Psoas muscle (tissue), 8 donors: ENCODE results near the gene BRD4. TPM values are rescaled to one million over a fixed set of nuclear protein-coding genes. Genes with fewer than 3 reads are reported as not detected.
"Not testable (repeated sequence)": the region's sequence is repeated elsewhere in the genome, so short reads cannot be mapped to it uniquely, and the experiment has no call there.

Experiments used
- ATAC-seq, 4 donors: fragments of 200-7000 bp; cut with Tn5 transposase; one replicate each; pipeline ENCODE4 v1.9.1; 2020; ENCODE audit warnings: moderate library complexity in 3 of 4, mild to moderate bottlenecking in 2 of 4
- DNase-seq, 2 donors: peaks; one replicate each; pipeline ENCODE4 v3.0.0-alpha.2; 2020
- H3K27ac ChIP-seq: fragments of 200-600 bp; one replicate; pipeline ENCODE4 v1.8.0; 2022
- H3K27me3 ChIP-seq, 3 donors: fragments of 200-600 bp in 1 of 3; one replicate each; pipeline versions ENCODE4 v1.6.1 to v1.8.0; 2013 to 2022; ENCODE audit warnings: low read length in 2 of 3, mild to moderate bottlenecking in 2 of 3, moderate library complexity in 1 of 3; ENCODE audit not compliant: insufficient read depth in 3 of 3
- H3K36me3 ChIP-seq, 2 donors: fragments of 200-600 bp in 1 of 2; one replicate each; pipeline versions ENCODE4 v1.6.1 to v1.8.0; 2013 to 2022; ENCODE audit warnings: low read depth in 1 of 2, mild to moderate bottlenecking in 1 of 2, moderate library complexity in 1 of 2; ENCODE audit not compliant: insufficient read depth in 1 of 2
- H3K4me1 ChIP-seq: fragments of 200-600 bp; one replicate; pipeline ENCODE4 v1.8.0; 2022
- H3K4me3 ChIP-seq: fragments of 200-600 bp; one replicate; pipeline ENCODE4 v1.8.0; 2022; ENCODE audit warnings: mild to moderate bottlenecking
- H3K9me3 ChIP-seq: fragments of 200-600 bp; one replicate; pipeline ENCODE4 v1.8.0; 2022
- WGBS, 3 donors: extraction: QIAGEN DNeasy Blood & Tissue Kit; methylation state at CpG; one replicate each; pipeline versions ENCODE4 v1.1.6 to v1.1.7; 2013; 5-methylcytosine and 5-hydroxymethylcytosine counted together
- intact Hi-C, 2 donors: fragments of 100-400 bp; cut with DNase I; formaldehyde crosslinking; loops; one replicate each; pipeline versions ENCODE4 v1.11.0 to v1.14.2; 2022
- polyA plus RNA-seq, 3 donors: library from polyadenylated mRNA; stranded (reverse); fragments of 200-250 nt; gene quantifications; one replicate each; pipeline ENCODE4 v1.2.3, GENCODE V29; 2013
- total RNA-seq, 4 donors: library from RNA; stranded (reverse); fragmentation: NEBNext Ultra II Directional in 2 of 4; extraction: Animal tissue kit (Norgen Biotek cat#: 25700) in 2 of 4; gene quantifications; one replicate each; pipeline versions ENCODE4 v1.2.1 to v1.2.4, GENCODE V29; 2021 to 2023
- TF ChIP-seq, protein P1 (sequence below): fragments of 200-600 bp; IDR thresholded peaks from one replicate; pipeline ENCODE4 v1.8.0; 2022; ENCODE audit warnings: antibody characterized with exemption
- donor health status: healthy with polysubstance abuse.
- donor health status: DM: no; HTN: no; CAD: no; lungs with moderate emphysema.
- donor health status: Bipolar disorder and iron deficiency.
- donor health status: healthy.
- donor health status: DM: yes; HTN: yes; CAD: no.
- donor health status: DM: no; HTN: no; CAD: no.
- donor health status: DM: no; HTN: no; CAD: no.
- donor health status: DM: yes; HTN: yes; CAD: no.

The BRD4 gene
- total and polyA plus RNA-seq, 7 donors: 42.6 to 120 (median 98.6) TPM

DNA sequence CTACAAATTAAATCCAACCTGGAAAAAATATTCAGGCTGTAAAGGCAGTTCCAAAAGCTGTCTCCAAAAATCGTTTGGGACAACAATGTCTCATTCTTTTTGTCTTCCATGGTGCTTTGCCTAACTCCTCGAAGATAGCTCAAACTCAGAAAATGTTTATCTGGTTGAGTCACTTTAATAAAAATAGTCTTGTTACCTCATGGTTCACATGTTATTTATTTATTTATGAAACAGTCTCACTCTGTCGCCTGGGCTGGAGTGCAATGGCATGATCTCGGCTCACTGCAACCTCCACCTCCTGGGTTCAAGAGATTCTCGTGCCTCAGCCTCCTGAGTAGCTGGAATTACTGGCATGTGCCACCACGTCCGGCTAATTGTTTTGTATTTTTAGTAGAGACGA, 4.9 kb upstream of the BRD4 start:
- Histone ChIP-seq H3K36me3 (no peaks in the 10 kb centered on the region), H3K27me3 (no peaks in the 10 kb centered on the region), H3K4me3 (no peak overlapping the region), H3K4me1 (peaks cover 33% of the 10 kb centered on the region), H3K27ac (peak overlapping the region; percentile 60), H3K9me3 (no peaks in the 10 kb centered on the region)
- DNase-seq (no peak), ATAC-seq (peak; percentile 47 to 75 (median 60))
- TF ChIP-seq, protein P1, sequence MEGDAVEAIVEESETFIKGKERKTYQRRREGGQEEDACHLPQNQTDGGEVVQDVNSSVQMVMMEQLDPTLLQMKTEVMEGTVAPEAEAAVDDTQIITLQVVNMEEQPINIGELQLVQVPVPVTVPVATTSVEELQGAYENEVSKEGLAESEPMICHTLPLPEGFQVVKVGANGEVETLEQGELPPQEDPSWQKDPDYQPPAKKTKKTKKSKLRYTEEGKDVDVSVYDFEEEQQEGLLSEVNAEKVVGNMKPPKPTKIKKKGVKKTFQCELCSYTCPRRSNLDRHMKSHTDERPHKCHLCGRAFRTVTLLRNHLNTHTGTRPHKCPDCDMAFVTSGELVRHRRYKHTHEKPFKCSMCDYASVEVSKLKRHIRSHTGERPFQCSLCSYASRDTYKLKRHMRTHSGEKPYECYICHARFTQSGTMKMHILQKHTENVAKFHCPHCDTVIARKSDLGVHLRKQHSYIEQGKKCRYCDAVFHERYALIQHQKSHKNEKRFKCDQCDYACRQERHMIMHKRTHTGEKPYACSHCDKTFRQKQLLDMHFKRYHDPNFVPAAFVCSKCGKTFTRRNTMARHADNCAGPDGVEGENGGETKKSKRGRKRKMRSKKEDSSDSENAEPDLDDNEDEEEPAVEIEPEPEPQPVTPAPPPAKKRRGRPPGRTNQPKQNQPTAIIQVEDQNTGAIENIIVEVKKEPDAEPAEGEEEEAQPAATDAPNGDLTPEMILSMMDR: no peak
- intact Hi-C loops: no loop called here
- 21 to 45% (median 33%) methylated on average over 8 of the region's 8 CpGs for WGBS, 3 donors

DNA sequence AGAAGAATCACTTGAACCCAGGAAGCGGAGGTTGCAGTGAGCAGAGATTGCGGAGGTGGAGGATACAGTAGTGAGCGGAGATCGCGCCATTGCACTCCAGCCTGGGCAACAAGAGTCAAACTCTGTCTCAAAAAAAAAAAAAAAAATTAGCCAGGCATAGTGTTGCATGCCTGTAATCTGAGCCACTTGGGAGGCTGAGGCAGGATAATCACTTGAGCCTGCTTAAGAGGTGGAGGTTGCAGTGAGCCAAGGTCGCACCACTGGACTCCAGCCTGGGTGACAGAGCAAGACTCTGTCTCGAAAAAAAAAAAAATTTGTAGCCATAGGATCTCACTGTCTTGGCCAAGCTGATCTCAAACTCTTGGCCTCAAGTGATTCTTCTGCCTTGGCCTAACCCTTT, 3.7 kb upstream of the BRD4 start:
- Histone ChIP-seq H3K4me1 (peaks cover 33% of the 10 kb centered on the region), H3K27ac (peak overlapping the region; percentile 60)
- ATAC-seq (peak; percentile 25 to 77 (median 65)), DNase-seq (peak in 1 of 2 donors; percentile 75)
- 25 to 39% (median 34%) methylated on average over 7 of the region's 7 CpGs for WGBS, 3 donors
- H3K27me3 ChIP-seq, H3K9me3 ChIP-seq, H3K36me3 ChIP-seq, intact Hi-C loops, H3K4me3 ChIP-seq: not testable (repeated sequence)

DNA sequence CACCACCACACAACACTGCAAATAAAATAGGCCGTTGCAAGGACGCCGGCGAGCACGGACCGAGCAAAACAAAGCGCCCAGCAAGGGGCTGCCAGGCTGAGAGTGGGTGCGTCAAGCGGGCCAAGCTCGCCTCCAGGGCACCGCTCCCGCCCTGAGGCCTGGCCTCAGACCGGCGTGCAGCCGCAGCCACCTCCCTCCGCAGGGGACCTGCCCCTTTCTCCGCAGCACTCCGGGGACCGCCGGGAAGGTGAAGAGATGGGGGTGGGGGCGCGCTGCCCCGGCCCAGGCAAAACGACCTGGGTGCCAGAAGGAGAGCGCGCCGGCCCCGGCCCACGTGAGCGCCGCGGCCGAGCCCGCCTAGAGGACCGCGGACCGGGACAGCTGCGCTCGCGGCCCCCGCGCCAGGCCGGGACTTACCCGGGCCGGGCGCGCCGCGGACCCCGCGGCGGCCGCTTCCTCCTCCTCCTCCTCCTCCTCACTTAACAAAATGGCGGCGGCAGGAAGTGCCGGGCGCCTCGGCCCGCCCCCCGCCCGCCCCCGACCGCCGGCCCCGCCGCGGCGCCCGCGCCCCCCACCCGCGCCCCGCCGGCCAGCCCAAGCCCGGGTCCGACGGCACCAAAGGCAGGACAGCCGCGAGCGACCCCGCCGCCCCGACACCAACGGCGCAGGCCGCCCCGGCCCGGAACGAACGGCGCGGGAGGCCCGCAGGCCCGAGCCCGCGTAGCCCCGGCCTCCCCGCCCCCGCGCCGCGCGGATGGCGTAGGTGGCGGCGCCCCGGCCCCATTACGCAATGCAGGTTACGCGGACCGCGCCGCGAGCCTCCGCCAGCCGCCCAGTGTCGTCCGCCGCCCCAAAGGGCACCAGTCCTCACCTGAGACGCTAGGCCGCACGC, 674 bp downstream of the BRD4 start:
- WGBS, 3 donors: 0 to 1% (median 0%) methylated on average over 30 to 122 of the region's 122 CpGs
- intact Hi-C loops: loop anchor here in 1 of 2 donors (2.0 kb wide), 1 partner anchor 47 kb away; the partner anchor contains the start of gene AKAP8
- TF ChIP-seq, protein P1: no peak
- H3K27ac ChIP-seq: peak overlapping the region; percentile 91
- DNase-seq: peak; percentile 73 to 82
- H3K9me3 ChIP-seq: no peaks in the 10 kb centered on the region
- no peaks in the 10 kb centered on the region for H3K27me3 ChIP-seq
- H3K4me1 ChIP-seq: peaks cover 72% of the 10 kb centered on the region
- H3K36me3 ChIP-seq: no peaks in the 10 kb centered on the region
- peak; percentile 35 to 68 (median 46) for ATAC-seq
- peak overlapping the region; percentile 85 for H3K4me3 ChIP-seq

DNA sequence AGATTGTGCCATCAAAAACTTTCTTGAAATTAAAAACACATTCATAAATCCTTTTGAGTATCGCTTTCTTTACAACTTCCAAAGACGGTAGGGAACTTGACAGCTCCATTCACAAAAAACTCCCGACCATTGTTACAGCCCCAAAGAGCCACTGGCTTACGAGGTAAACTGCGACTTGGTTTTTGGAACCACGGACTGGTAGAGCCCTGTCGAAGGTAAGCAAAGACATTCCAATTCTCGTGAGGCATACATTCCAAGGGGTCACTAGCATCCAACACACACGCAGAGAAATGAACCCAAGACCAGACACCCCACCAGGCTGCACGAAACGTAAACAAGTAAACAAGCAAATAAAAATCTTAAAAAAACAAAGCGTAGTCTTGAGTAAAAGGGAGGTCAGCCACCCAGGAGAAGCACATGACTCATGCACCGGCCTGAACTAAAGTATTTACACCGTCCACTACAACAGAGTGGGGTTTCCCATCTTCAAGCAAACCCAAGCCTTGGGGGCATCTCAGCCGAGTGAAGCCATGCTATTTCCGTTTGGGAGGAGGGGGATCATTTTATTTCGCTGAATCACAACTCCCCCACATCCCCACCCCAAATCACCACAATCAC, 1.4 kb downstream of the BRD4 start:
- TF ChIP-seq, protein P1: no peak
- DNase-seq (no peak), ATAC-seq (peak; percentile 48 to 76 (median 60))
- intact Hi-C loops: no loop called here
- Histone ChIP-seq H3K27me3 (no peaks in the 10 kb centered on the region), H3K9me3 (no peaks in the 10 kb centered on the region), H3K27ac (peak overlapping the region; percentile 91), H3K4me3 (peak overlapping the region; percentile 85), H3K36me3 (no peaks in the 10 kb centered on the region), H3K4me1 (peaks cover 73% of the 10 kb centered on the region)
- WGBS, 3 donors: 7 to 12% (median 8%) methylated on average over 17 of the region's 17 CpGs

DNA sequence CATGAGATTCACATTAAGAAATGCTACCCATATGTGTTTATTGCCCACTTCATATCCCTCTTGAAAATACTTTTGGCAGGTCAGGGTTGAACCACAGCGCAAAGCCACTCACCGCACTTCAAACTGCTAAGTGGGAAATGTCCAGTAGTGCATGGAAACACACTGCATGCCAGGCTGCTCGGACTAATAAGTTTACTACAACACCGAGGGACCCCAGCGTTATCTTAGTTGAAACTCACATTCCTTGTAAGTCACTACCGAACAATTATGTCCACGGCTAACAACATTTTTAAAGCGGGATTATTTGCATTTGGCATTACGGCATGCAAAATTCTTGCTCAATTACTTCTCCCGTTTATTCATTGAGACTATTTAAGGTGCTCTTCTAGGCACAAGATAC, 4.0 kb downstream of the BRD4 start:
- Histone ChIP-seq H3K36me3 (no peaks in the 10 kb centered on the region), H3K4me3 (peak overlapping the region; percentile 85), H3K9me3 (no peaks in the 10 kb centered on the region), H3K27me3 (no peaks in the 10 kb centered on the region), H3K4me1 (peaks cover 82% of the 10 kb centered on the region), H3K27ac (peak overlapping the region; percentile 31)
- TF ChIP-seq, protein P1: no peak
- 25 to 49% (median 33%) methylated on average over 10 of the region's 10 CpGs for WGBS, 3 donors
- ATAC-seq (no peak), DNase-seq (no peak)
- intact Hi-C loops: loop anchor here in 1 of 2 donors (10.0 kb wide), 1 partner anchor 64 kb away; no protein-coding TSS in a partner anchor
